ENCODE measurements around the gene SMCO1. TPM values are rescaled to one million over a fixed set of nuclear protein-coding genes. Genes with fewer than 3 reads are reported as not detected.

SMCO1 gene
- total and polyA plus RNA-seq, 2 experiments from 2014 or later: not detected

- TF ChIP-seq CTCF (conservative IDR thresholded peaks at IDR 0.05; ENCODE audit: low read depth in 2 of 2) (no peak), JUNB (IDR thresholded peaks at IDR 0.05; ENCODE audit: unreplicated experiment) (no peak), ZNF114 (CRISPR knock-in tag; IDR thresholded peaks at IDR 0.05) (no peak), STAT1 (IDR thresholded peaks at IDR 0.05; ENCODE audit: unreplicated experiment) (no peak), ETS1 (IDR thresholded peaks at IDR 0.05) (no peak), POLR2AphosphoS5 (IDR thresholded peaks at IDR 0.05; ENCODE audit: low read depth) (no peak), CREB1 (CRISPR knock-in tag; IDR thresholded peaks at IDR 0.05; ENCODE audit: low read depth) (no peak), EZH2 (IDR thresholded peaks at IDR 0.05; ENCODE audit: low read depth, unreplicated experiment) (no peak)
Measured at GRCh38 chr3:196506687-196507086, 8.5 kb downstream of the SMCO1 start (continued).

- Mint-ChIP-seq H3K4me3 (peak overlapping the region; percentile 100; the same call in 2 of the 3 replicates), H3K36me3 (ENCODE audit: low read depth) (peaks cover 18% of the 10 kb centered on the region)
- H2AFZ ChIP-seq: peak overlapping the region; percentile 49; the same call in 1 of the 2 replicates
- TF ChIP-seq CREB1 (CRISPR knock-in tag; IDR thresholded peaks at IDR 0.05; ENCODE audit: low read depth): no peak
- no peak for TF ChIP-seq CTCF (conservative IDR thresholded peaks at IDR 0.05; ENCODE audit: low read depth in 2 of 2)
- no peak for TF ChIP-seq REST (IDR thresholded peaks at IDR 0.05; ENCODE audit: unreplicated experiment)
- TF ChIP-seq STAT1 (IDR thresholded peaks at IDR 0.05; ENCODE audit: unreplicated experiment): no peak
- no peak for TF ChIP-seq JUNB (IDR thresholded peaks at IDR 0.05; ENCODE audit: unreplicated experiment)
- TF ChIP-seq ETS1 (IDR thresholded peaks at IDR 0.05): no peak
- TF ChIP-seq POLR2AphosphoS5 (IDR thresholded peaks at IDR 0.05; ENCODE audit: low read depth): no peak
- no peak for TF ChIP-seq ZNF114 (CRISPR knock-in tag; IDR thresholded peaks at IDR 0.05)
- no peak for TF ChIP-seq EZH2 (IDR thresholded peaks at IDR 0.05; ENCODE audit: low read depth, unreplicated experiment)
Measured at GRCh38 chr3:196504556-196504955, 10.6 kb downstream of the SMCO1 start.

More at GRCh38 chr3:196504556-196504955, 10.6 kb downstream of the SMCO1 start:
- Histone ChIP-seq H3F3A (replicated peaks; ENCODE audit: low read depth) (peaks cover 15% of the 10 kb centered on the region), H3K9me2 (ENCODE audit: insufficient read depth) (no peaks in the 10 kb centered on the region), H3K4me1 (ENCODE audit: insufficient read depth) (peaks cover 7% of the 10 kb centered on the region), H3K4me2 (peak overlapping the region; percentile 46; the same call in 1 of the 2 replicates), H3K4me3 (no peak overlapping the region), H4K20me1 (replicated peaks; ENCODE audit: insufficient read depth) (peaks cover 7% of the 10 kb centered on the region), H3K27ac (ENCODE audit: low read depth) (peak overlapping the region; percentile 88), H3K36me3 (ENCODE audit: insufficient read depth) (no peaks in the 10 kb centered on the region), H3K79me2 (replicated peaks; ENCODE audit: insufficient read depth) (peaks cover 38% of the 10 kb centered on the region), H3K27me3 (ENCODE audit: insufficient read depth) (no peaks in the 10 kb centered on the region)
- peaks cover 31% of the 10 kb centered on the region for H3K9me3 Mint-ChIP-seq
- H3K27ac Mint-ChIP-seq: no peak overlapping the region
- ATAC-seq: no peak
- DNase-seq (ENCODE audit: low spot score): no peak
- H3K27me3 Mint-ChIP-seq (ENCODE audit: insufficient read depth, low read depth, poor library complexity): peaks cover 8% of the 10 kb centered on the region
- H3K4me1 Mint-ChIP-seq: peaks cover 12% of the 10 kb centered on the region; the same call in 2 of the 3 replicates

Data from GM23338 (cell line).